ENCODE data around the gene SCYL2.

DNA sequence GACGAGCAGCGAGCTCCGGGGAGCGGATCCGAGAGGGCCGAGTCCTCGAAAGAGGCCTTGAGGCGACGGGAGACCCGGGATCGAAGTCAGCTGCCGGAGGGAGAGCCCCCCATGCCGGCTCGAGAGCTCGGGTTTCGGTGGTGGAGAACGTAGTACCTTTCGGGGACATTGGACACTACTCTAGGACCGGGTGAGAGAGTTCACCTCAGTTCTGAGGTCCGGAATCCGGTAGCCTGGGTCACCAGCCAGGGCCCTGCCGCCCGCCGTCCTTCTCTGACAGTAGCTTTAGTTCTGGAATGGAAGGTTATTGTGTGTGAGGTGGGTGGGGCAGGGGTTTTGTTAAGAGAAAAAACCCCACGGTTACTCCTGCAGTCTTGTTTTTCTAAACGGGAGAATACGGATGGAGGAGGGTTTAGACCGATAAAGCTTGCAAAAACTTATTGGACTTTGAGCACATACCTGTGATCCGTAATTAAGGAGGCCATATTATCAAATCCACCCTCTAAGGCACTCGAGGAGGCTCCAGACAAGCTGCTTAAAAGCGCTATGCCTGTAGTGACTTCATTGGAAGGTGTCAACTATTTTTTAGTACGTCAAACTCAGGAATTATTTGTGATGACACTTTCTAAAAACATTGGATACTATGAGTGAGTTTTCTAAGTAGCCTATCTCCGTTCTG, 765 bp downstream of the SCYL2 start:
- TF ChIP-seq, protein P1, sequence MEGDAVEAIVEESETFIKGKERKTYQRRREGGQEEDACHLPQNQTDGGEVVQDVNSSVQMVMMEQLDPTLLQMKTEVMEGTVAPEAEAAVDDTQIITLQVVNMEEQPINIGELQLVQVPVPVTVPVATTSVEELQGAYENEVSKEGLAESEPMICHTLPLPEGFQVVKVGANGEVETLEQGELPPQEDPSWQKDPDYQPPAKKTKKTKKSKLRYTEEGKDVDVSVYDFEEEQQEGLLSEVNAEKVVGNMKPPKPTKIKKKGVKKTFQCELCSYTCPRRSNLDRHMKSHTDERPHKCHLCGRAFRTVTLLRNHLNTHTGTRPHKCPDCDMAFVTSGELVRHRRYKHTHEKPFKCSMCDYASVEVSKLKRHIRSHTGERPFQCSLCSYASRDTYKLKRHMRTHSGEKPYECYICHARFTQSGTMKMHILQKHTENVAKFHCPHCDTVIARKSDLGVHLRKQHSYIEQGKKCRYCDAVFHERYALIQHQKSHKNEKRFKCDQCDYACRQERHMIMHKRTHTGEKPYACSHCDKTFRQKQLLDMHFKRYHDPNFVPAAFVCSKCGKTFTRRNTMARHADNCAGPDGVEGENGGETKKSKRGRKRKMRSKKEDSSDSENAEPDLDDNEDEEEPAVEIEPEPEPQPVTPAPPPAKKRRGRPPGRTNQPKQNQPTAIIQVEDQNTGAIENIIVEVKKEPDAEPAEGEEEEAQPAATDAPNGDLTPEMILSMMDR (IDR thresholded peaks at IDR 0.05; ENCODE audit: insufficient read depth, low read depth, low read length): no peak
- no peak for TF ChIP-seq EZH2 (IDR thresholded peaks at IDR 0.05; ENCODE audit: insufficient read depth, low read length)

All from astrocyte (in vitro differentiated cells and primary cell).